ENCODE results near the gene ACTR3. TPM values are rescaled to one million over a fixed set of nuclear protein-coding genes. Genes with fewer than 3 reads are reported as not detected.

The ACTR3 gene
- total and polyA plus RNA-seq, 4 donors, result 35.5 to 260 (median 184) TPM

- TF ChIP-seq CTCF (IDR thresholded peaks at IDR 0.05; ENCODE audit: control extremely low read depth, extremely low read depth), result no peak
- no peak for DNase-seq
- ATAC-seq (ENCODE audit: insufficient read depth, low FRiP score), result no peak
- H3K36me3 ChIP-seq (ENCODE audit: control insufficient read depth in 4 of 4, insufficient read depth in 4 of 4, low read length in 4 of 4), result peaks cover 0 to 5% (median 0%) of the 10 kb centered on the region in 4 donors
- no peak overlapping the region for H3K4me3 ChIP-seq
- H3K27me3 ChIP-seq (ENCODE audit: control insufficient read depth in 3 of 3, insufficient read depth in 3 of 3, low read length in 2 of 3), result no peaks in the 10 kb centered on the region
- no peaks in the 10 kb centered on the region for H3K9me3 ChIP-seq (ENCODE audit: control insufficient read depth in 4 of 4, insufficient read depth in 3 of 4, low read length in 3 of 4)
- H3K9ac ChIP-seq (ENCODE audit: insufficient read depth in 1 of 2, low read length in 2 of 2), result no peak overlapping the region
- peaks cover 0 to 37% (median 6%) of the 10 kb centered on the region in 5 donors for H3K4me1 ChIP-seq (ENCODE audit: control insufficient read depth in 5 of 5, insufficient read depth in 5 of 5, low read length in 5 of 5)
- H3K27ac ChIP-seq (ENCODE audit: low read depth in 1 of 2, low read length in 1 of 2), result no peak overlapping the region
These were observed 9.3 kb downstream of the ACTR3 start for GRCh38 chr2:113899166-113899565.

GRCh38 chr2:113901943-113902342, 12.1 kb downstream of the ACTR3 start:
- H3K27ac ChIP-seq (ENCODE audit: low read depth in 1 of 2, low read length in 1 of 2), result no peak overlapping the region
- no peak for TF ChIP-seq CTCF (IDR thresholded peaks at IDR 0.05; ENCODE audit: control extremely low read depth, extremely low read depth)
- ATAC-seq (ENCODE audit: insufficient read depth, low FRiP score) (no peak), DNase-seq (no peak)
- WGBS, 2 donors, result 11 to 60% methylated on average over 2 of the region's 2 CpGs
- no peaks in the 10 kb centered on the region for H3K36me3 ChIP-seq (ENCODE audit: control insufficient read depth in 4 of 4, insufficient read depth in 4 of 4, low read length in 4 of 4)
- H3K9ac ChIP-seq (ENCODE audit: insufficient read depth in 1 of 2, low read length in 2 of 2), result no peak overlapping the region
- no peaks in the 10 kb centered on the region for H3K9me3 ChIP-seq (ENCODE audit: control insufficient read depth in 4 of 4, insufficient read depth in 3 of 4, low read length in 3 of 4)
- H3K4me3 ChIP-seq, result no peak overlapping the region
- H3K27me3 ChIP-seq (ENCODE audit: control insufficient read depth in 3 of 3, insufficient read depth in 3 of 3, low read length in 2 of 3), result no peaks in the 10 kb centered on the region
- peaks cover 0 to 17% (median 6%) of the 10 kb centered on the region in 5 donors for H3K4me1 ChIP-seq (ENCODE audit: control insufficient read depth in 5 of 5, insufficient read depth in 5 of 5, low read length in 5 of 5)

DNA sequence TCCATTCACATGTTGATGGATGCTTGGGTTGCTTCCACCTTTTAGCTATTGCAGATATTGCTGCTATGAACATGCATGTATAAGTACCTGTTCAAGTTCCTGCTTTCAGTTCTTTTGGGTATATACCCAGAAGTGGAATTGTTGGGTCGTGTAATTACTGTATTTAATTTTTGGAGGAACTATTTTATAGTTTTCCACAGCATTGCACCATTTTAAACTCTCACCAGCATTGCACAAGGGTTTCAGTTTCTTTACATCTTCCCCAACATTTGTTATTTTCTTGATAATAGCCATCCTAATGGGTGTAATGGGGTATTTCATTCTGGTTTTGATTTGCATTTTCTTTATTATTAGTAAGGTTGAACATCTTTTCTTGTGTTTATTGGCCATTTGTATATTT, 16.0 kb downstream of the ACTR3 start:
- 50 to 72% methylated on average over 1 of the region's 1 CpG for WGBS, 2 donors
- no peaks in the 10 kb centered on the region for H3K27me3 ChIP-seq (ENCODE audit: control insufficient read depth in 3 of 3, insufficient read depth in 3 of 3, low read length in 2 of 3)
- ATAC-seq (ENCODE audit: insufficient read depth, low FRiP score), result no peak
- no peak overlapping the region for H3K27ac ChIP-seq (ENCODE audit: low read depth in 1 of 2, low read length in 1 of 2)
- no peaks in the 10 kb centered on the region for H3K9me3 ChIP-seq (ENCODE audit: control insufficient read depth in 4 of 4, insufficient read depth in 3 of 4, low read length in 3 of 4)
- no peaks in the 10 kb centered on the region for H3K36me3 ChIP-seq (ENCODE audit: control insufficient read depth in 4 of 4, insufficient read depth in 4 of 4, low read length in 4 of 4)
- no peak for DNase-seq
- H3K4me3 ChIP-seq, result no peak overlapping the region
- peaks cover 0 to 13% (median 0%) of the 10 kb centered on the region in 5 donors for H3K4me1 ChIP-seq (ENCODE audit: control insufficient read depth in 5 of 5, insufficient read depth in 5 of 5, low read length in 5 of 5)
- no peak for TF ChIP-seq CTCF (IDR thresholded peaks at IDR 0.05; ENCODE audit: control extremely low read depth, extremely low read depth)
- H3K9ac ChIP-seq (ENCODE audit: insufficient read depth in 1 of 2, low read length in 2 of 2), result no peak overlapping the region

DNA sequence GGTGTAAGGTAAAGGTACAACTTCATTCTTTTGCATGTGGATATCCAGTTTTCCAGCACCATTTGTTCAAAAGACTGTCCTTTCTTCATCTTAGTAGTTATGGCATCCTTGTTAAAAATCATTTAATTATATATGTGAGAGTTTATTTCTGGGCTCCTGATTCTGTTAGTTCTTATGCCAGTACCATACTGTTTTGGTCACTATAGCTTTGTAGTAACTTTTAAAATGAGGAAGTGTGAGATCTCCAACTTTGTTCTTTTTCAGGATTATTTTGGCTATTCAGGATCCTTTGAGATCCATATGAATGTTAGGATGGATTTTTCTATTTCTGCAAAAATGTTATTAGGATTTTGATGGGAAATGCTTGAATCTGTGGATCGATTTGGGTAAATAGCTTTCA, 16.8 kb downstream of the ACTR3 start:
- DNase-seq (no peak), ATAC-seq (ENCODE audit: insufficient read depth, low FRiP score) (no peak)
- H3K27me3 ChIP-seq (ENCODE audit: control insufficient read depth in 3 of 3, insufficient read depth in 3 of 3, low read length in 2 of 3), result no peaks in the 10 kb centered on the region
- no peak for TF ChIP-seq CTCF (IDR thresholded peaks at IDR 0.05; ENCODE audit: control extremely low read depth, extremely low read depth)
- no peak overlapping the region for H3K4me3 ChIP-seq
- WGBS, 2 donors, result 98 to 99% methylated on average over 1 of the region's 1 CpG
- no peak overlapping the region for H3K27ac ChIP-seq (ENCODE audit: low read depth in 1 of 2, low read length in 1 of 2)
- H3K9ac ChIP-seq (ENCODE audit: insufficient read depth in 1 of 2, low read length in 2 of 2), result no peak overlapping the region
- H3K36me3 ChIP-seq (ENCODE audit: control insufficient read depth in 4 of 4, insufficient read depth in 4 of 4, low read length in 4 of 4), result no peaks in the 10 kb centered on the region
- no peaks in the 10 kb centered on the region for H3K9me3 ChIP-seq (ENCODE audit: control insufficient read depth in 4 of 4, insufficient read depth in 3 of 4, low read length in 3 of 4)
- peaks cover 0 to 16% (median 0%) of the 10 kb centered on the region in 5 donors for H3K4me1 ChIP-seq (ENCODE audit: control insufficient read depth in 5 of 5, insufficient read depth in 5 of 5, low read length in 5 of 5)

Data from lung (tissue), 12 donors.